CD4-positive, alpha-beta T cell treated with Interferon alpha-2 for 1 hour (primary cell): Measurements from ENCODE around the gene BLID.

Experiments used
- DNase-seq, 2 donors: peaks; one replicate each; pipeline ENCODE4 v3.0.0-alpha.2; 2020 to 2022

The BLID gene

DNA sequence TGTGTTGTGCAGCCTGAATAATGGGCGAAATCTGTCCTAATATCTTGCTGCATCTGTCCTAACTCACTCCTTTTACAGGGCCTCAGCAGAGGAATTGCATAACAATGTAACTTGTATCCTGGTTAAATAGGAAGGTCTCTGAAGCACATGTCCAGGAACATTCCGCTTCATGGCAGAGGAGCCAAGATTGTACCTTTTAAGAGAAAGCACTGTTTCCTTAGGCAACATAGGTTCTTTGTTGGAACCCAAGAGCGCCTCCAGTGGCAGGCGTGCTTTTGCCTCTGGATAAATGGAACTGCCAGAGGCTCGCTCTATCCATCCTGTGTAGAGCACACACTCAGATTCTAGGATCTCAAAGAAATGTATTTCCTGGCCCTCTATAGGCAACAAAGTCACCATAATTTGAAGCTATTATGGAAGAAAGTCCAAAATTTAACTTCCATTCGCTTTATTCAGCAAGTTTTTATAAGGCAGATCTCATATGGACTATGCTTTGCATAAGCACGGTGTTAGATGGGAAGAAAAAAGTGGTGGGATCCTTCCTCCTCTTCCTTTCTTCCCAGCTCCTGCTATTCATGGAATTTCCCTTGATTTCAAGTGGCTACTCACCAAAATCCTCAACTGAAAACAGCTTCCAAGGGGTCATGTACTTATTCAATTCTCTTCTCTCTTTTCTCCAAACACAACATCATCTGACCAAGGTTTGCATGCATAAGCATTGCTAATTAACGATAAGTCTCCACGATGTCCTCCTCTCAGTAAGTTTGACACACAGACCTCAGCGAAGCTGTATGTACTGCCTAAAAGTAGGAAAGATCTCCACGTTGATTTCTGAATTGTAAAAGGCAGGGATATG, at the start of gene BLID:
TSS of gene BLID (minus strand) at position 692 of the 856 bp plus-strand sequence. CDS start at position 399, 293 bp downstream.
- no peak for DNase-seq

- no peak for DNase-seq
Measured at GRCh38 chr11:122163053-122163819, 47.2 kb upstream of the BLID start.

DNA sequence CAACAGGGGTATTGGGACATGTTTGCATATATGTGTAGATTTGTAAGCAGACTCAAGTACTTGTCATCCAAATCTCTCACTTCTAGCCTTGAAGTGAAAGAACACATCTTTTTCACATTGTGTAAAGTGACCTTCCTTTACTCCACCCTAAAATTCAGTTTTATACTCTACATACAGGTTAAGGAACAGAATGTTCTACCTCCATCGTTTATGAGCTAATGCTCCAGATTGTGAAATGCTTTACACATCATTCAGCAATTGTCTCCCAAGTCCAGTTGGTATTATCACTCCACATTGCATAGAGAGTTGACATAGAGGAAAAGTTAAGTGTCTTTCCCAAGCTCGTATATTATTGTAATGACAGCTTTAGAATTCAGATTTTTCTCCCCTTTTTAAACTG, 46.1 kb upstream of the BLID start:
- no peak for DNase-seq

GRCh38 chr11:122160841-122161590, 45.0 kb upstream of the BLID start:
- DNase-seq: no peak

DNA sequence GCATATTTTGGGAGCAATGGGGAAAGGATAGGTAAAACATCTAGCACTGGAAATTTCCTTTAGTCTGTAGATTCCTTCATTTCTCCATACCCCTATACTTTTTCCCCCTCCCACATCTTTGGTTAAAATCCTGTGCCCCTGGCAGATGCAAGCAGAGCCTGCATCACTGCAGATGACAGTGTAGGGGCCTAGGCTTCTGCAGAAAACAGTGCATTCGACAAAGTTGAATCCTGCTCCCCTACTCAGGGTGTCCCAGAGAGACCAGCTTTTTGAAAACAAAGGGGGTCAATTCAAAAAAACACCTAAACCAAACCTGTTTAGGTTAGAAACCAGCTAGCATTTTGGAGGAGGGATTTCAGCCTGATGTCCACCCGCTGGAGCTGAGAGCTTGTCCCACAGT, 43.8 kb upstream of the BLID start:
- no peak for DNase-seq

- DNase-seq: no peak
Measured at GRCh38 chr11:122159173-122159721, 43.2 kb upstream of the BLID start.

GRCh38 chr11:122158171-122158570, 42.2 kb upstream of the BLID start:
- no peak for DNase-seq

DNA sequence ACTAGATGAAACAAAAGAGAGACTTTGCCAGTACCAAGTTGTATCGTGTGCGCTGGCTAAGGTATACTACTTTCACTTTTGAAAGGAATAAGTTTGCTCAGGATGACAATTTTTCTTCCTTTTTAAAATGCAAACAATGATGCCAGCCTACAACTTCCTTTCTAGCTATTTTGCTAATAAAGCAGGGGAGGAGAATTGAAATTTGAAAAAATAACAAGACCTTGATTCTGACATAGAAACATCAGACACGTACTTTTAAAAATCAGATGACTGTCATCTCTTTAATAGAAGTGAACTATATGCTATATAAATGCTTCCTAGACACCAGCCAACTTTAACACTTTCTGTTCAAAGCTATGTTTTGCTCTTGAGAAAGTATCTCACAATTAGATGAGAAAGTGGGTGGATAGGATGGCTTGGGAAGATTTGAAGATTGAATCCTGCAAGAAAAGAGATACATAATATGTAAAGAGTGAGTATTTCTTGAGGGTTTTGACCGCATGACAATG, 41.7 kb upstream of the BLID start:
- no peak for DNase-seq

- no peak for DNase-seq
Measured at GRCh38 chr11:122156940-122157382, 40.9 kb upstream of the BLID start.

- DNase-seq: no peak
Measured at GRCh38 chr11:122155765-122156527, 39.9 kb upstream of the BLID start.

DNA sequence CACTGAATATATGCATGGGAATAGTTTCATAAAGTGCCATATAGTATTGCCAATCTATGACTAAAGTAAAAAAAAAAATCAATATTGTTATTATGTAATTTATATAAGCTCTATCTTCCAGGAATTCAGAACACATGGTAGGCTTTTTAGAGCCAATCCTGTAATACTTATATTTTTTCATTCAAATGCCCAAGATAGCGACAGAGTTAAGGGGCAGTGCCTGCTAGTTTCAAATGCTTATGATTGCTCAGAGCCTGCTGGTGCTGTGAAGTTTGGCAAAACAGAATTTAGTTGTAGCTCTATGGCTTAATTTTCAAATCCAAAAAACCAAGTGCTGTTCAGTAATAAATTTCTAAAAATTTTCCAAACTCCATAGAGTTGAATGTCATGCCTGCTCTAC, 39.0 kb upstream of the BLID start:
- DNase-seq: no peak

- DNase-seq: no peak
Measured at GRCh38 chr11:122154227-122154626, 38.2 kb upstream of the BLID start.

- no peak for DNase-seq
Measured at GRCh38 chr11:122153746-122154145, 37.7 kb upstream of the BLID start.

DNA sequence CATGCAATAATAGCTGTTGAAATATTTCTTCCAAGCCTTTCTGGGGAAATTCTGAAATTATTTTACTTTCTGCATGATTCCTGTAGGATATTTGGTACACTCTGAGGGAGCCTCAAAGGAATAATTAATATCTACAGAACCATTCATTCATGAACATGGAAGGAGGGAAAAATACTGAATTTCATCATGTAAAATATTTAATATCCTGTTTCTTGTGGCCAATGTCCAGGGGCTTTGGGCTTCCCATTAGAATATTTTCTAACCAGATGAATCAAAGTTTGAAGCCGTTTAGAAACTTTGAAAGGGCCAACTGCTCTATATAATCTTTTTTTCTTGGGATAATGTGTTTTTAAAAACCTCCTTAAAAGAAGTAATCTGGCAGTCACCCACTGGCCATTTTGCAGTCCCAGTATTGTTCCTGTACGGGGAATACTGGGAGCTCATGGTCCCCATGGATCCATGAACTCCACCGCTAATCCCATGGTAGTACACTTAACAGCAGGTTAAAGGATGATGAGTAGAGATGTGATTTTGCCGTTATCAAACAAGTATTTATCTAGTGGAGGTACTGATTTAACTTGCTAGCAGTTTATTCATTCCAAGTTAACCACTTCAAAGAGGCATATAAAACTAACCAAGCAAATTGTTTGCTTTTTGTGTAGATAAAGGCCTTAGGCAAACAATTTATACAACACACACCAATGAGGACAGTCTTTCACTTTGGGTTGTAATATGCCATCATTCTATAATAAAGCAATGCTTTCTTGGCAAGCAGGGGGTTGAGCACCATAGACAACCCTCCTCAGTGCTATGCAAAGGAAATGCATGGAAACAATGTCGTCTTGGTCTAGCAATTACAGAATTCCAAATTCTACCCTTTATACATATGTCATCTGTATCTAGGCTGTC, 34.5 kb upstream of the BLID start:
- no peak for DNase-seq

DNA sequence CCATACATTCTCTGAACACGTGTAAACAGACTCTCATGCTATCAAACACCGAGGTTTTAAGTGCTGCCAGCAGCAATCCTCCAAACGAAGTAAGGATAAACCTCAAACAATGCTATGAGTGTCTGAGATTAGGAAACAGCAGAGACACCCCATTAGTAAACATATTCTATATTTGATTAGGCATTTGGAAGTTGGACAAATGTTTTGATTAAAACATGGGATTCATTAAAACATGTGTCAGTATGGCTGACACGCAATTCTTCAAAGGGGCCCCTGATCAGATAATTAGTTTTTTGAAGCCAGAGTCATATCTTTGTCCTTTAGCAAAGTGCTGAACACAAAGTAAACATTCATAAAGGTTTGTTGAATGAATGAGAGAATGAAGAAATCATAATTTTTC, 33.2 kb upstream of the BLID start:
- DNase-seq: no peak

- DNase-seq: no peak
Measured at GRCh38 chr11:122146475-122146874, 30.5 kb upstream of the BLID start.

GRCh38 chr11:122145715-122146274, 29.8 kb upstream of the BLID start:
- no peak for DNase-seq

DNA sequence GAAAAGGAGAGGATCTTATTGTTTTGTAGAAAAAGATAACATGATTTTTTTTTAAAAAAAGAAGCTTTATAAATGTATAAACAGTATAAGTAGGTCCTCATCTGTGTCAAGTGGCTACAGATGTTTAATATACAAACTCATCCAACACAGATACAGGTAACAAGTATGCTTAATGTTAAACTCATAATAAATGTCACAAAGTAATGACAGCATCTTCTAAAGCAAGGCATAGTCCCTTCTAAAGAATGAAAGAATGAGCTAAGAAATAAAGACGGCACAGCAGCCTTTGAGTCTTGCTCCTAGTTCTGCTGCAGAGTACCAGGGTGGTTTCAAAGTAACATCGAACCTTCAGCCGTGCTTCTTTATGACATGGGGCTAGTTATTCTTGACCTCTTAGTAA, 28.7 kb upstream of the BLID start:
- DNase-seq: no peak

DNA sequence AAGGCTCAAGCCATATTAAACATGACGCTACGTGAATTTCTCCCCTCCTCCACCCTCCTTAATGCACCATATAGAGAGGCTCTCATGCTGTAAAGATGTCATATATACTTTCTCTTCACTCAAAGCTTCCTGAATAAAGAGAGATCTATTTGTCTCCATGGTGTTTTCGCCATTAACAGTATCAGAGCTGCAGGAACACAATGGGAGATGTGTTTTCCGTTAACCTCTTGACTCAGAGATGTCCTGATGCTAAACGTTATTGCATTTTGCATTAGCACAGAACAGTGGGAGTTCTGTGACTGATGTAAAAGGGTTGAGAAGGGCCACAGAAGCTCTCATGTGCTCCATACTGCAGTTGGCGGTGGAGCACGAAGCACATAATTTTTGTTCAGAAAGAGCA, 25.7 kb upstream of the BLID start:
- no peak for DNase-seq

GRCh38 chr11:122140500-122140899, 24.5 kb upstream of the BLID start:
- no peak for DNase-seq

- no peak for DNase-seq
Measured at GRCh38 chr11:122139595-122139866, 23.5 kb upstream of the BLID start.
